SK-N-SH (cell line): ENCODE results near the gene IER2. TPM values are rescaled to one million over a fixed set of nuclear protein-coding genes. Genes with fewer than 3 reads are reported as not detected.

Experiments
- CTCF ChIA-PET: fragments of 300-600, 350-600 bp; formaldehyde crosslinking; extraction: SDS; loops from one replicate; lab custom pipeline; 2021; lab: Yijun Ruan, JAX
- POLR2A ChIA-PET: fragments of 350-600 bp; sonication (Branson Sonifier 250); formaldehyde crosslinking; extraction: SDS; loops from one replicate; lab custom pipeline; 2020; ENCODE audit warnings: antibody characterized with exemption, inconsistent platforms; lab: Yijun Ruan, JAX
- DNase-seq: peaks from one replicate; pipeline ENCODE4 v3.0.0; 2012
- H2AFZ ChIP-seq: fragments of 200-600 bp; sonication (generic); 2 replicates; pipeline ENCODE4 v1.8.1; 2016; ENCODE audit warnings: antibody characterized with exemption, mild to moderate bottlenecking, low read depth
- H3F3A ChIP-seq: fragments of 200-600 bp; sonication (generic); replicated peaks from 2 replicates; pipeline ENCODE3; 2016; ENCODE audit warnings: antibody characterized with exemption, mild to moderate bottlenecking; ENCODE audit not compliant: insufficient read depth
- H3K27ac ChIP-seq, 2 experiments: fragments of 200-500 bp in 1 of 2; fragments of 200-600 bp in 1 of 2; sonication (Bioruptor generic) in 1 of 2; sonication (generic), shearing (Covaris generic) in 1 of 2; 2 replicates each; pipeline versions ENCODE4 v1.5.1 to v1.6.1; 2014 to 2016; ENCODE audit warnings: low read depth in 2 of 2, inconsistent platforms in 1 of 2, low read length in 1 of 2, mild to moderate bottlenecking in 1 of 2, mixed read lengths in 1 of 2
- H3K27me3 ChIP-seq: fragments of 200-600 bp; sonication (generic), shearing (Covaris generic); 2 replicates; pipeline ENCODE4 v1.6.1; 2016; ENCODE audit warnings: mixed run types; ENCODE audit not compliant: insufficient read depth
- H3K36me3 ChIP-seq, 2 experiments: fragments of 200-500 bp in 1 of 2; fragments of 200-600 bp in 1 of 2; sonication (Bioruptor generic) in 1 of 2; sonication (generic) in 1 of 2; replicated peaks in 1 of 2; 2 replicates each; pipeline versions ENCODE3 to v1.5.1; 2014 to 2016; ENCODE audit warnings: low read length in 1 of 2, mild to moderate bottlenecking in 1 of 2; ENCODE audit not compliant: insufficient read depth in 2 of 2, control insufficient read depth in 1 of 2
- H3K4me1 ChIP-seq, 2 experiments: fragments of 200-500 bp in 1 of 2; fragments of 200-600 bp in 1 of 2; sonication (Bioruptor generic) in 1 of 2; sonication (generic), shearing (Covaris generic) in 1 of 2; 2 replicates each; pipeline versions ENCODE4 v1.5.1 to v1.6.1; 2014 to 2016; ENCODE audit warnings: low read depth in 1 of 2, low read length in 1 of 2, mixed run types in 1 of 2; ENCODE audit not compliant: insufficient read depth in 2 of 2, control insufficient read depth in 1 of 2
- H3K4me2 ChIP-seq: fragments of 200-600 bp; sonication (generic), shearing (Covaris generic); 2 replicates; pipeline ENCODE4 v1.6.1; 2017; ENCODE audit warnings: mixed run types
- H3K4me3 ChIP-seq, 2 experiments: fragments of 200-500 bp in 1 of 2; fragments of 200-600 bp in 1 of 2; sonication (Bioruptor generic) in 1 of 2; sonication (generic), shearing (Covaris generic) in 1 of 2; 2 replicates each; pipeline versions ENCODE4 v1.5.1 to v1.8.1; 2014 to 2016; ENCODE audit warnings: low read depth in 2 of 2, inconsistent platforms in 1 of 2, low read length in 1 of 2, mild to moderate bottlenecking in 1 of 2, mixed read lengths in 1 of 2, moderate library complexity in 1 of 2
- H3K79me2 ChIP-seq: fragments of 200-600 bp; sonication (generic); 2 replicates; pipeline ENCODE4 v1.8.1; 2017; ENCODE audit warnings: mild to moderate bottlenecking; ENCODE audit not compliant: insufficient read depth
- H3K9ac ChIP-seq: fragments of 200-600 bp; sonication (generic); 2 replicates; pipeline ENCODE4 v1.6.1; 2017; ENCODE audit warnings: mixed run types
- H3K9me2 ChIP-seq: fragments of 200-600 bp; sonication (generic); 2 replicates; pipeline ENCODE4 v1.6.1; 2017; ENCODE audit warnings: mixed run types
- H3K9me3 ChIP-seq: fragments of 200-600 bp; sonication (generic); 2 replicates; pipeline ENCODE4 v1.6.1; 2017; ENCODE audit warnings: mixed run types, mild to moderate bottlenecking, moderate library complexity
- H4K20me1 ChIP-seq: fragments of 200-600 bp; sonication (generic); 2 replicates; pipeline ENCODE4 v1.6.1; 2017; ENCODE audit warnings: mild to moderate bottlenecking, mixed run types; ENCODE audit not compliant: insufficient read depth
- CHD2 ChIP-seq: fragments of 150-350 bp; IDR thresholded peaks from 2 replicates; pipeline ENCODE4 v1.6.1; 2018; ENCODE audit warnings: low read length; ENCODE audit not compliant: partially characterized antibody
- ELF1 ChIP-seq: IDR thresholded peaks from 2 replicates; pipeline ENCODE4 v1.4.0; 2012
- FOSL2 ChIP-seq: IDR thresholded peaks from 2 replicates; pipeline ENCODE4 v1.4.0; 2012; ENCODE audit warnings: low read depth, mild to moderate bottlenecking, moderate library complexity, borderline replicate concordance
- FOXM1 ChIP-seq: IDR thresholded peaks from 2 replicates; pipeline ENCODE4 v1.4.0; 2012; ENCODE audit warnings: low read depth, mild to moderate bottlenecking
- GABPA ChIP-seq: IDR thresholded peaks from 2 replicates; pipeline ENCODE4 v1.4.0; 2012; ENCODE audit warnings: low read depth, mild to moderate bottlenecking
- IRF3 ChIP-seq: fragments of 150-350 bp; IDR thresholded peaks from 2 replicates; pipeline ENCODE4 v1.6.1; 2016; ENCODE audit warnings: mild to moderate bottlenecking, low read depth, low read length
- MXI1 ChIP-seq: IDR thresholded peaks from 2 replicates; pipeline ENCODE4 v1.6.1; 2012; ENCODE audit warnings: mild to moderate bottlenecking, low read depth, low read length, improper control_type of control experiment
- NFIC ChIP-seq: IDR thresholded peaks from 2 replicates; pipeline ENCODE4 v1.4.0; 2012; ENCODE audit warnings: borderline replicate concordance
- REST ChIP-seq: IDR thresholded peaks from 2 replicates; pipeline ENCODE4 v1.6.1; 2012; ENCODE audit warnings: mild to moderate bottlenecking, low read depth, low read length, moderate library complexity
- RFX5 ChIP-seq: IDR thresholded peaks from 2 replicates; pipeline ENCODE4 v1.6.1; 2012; ENCODE audit warnings: mild to moderate bottlenecking, improper control_type of control experiment, low read length
- RXRA ChIP-seq: IDR thresholded peaks from 2 replicates; pipeline ENCODE4 v1.4.0; 2012; ENCODE audit warnings: low read depth, mild to moderate bottlenecking, borderline replicate concordance
- TCF12 ChIP-seq: IDR thresholded peaks from 2 replicates; pipeline ENCODE4 v1.4.0; 2012
- WGBS: methylation state at CpG from one replicate; pipeline ENCODE4 v1.1.6; 2017; ENCODE audit warnings: low lambda C conversion rate; 5-methylcytosine and 5-hydroxymethylcytosine counted together
- polyA plus RNA-seq, 3 experiments: library from polyadenylated mRNA; depleted of rRNA; stranded (reverse); fragments of >200 nt; gene quantifications; 2 replicates each; pipeline ENCODE4 v1.2.3, GENCODE V29; 2012
- TF ChIP-seq, protein P1 (sequence below): fragments of 150-350 bp; IDR thresholded peaks from 2 replicates; pipeline ENCODE4 v1.6.1; 2017; ENCODE audit warnings: antibody characterized with exemption, low read length, low read depth, borderline replicate concordance
- TF ChIP-seq, protein P2 (sequence below): IDR thresholded peaks from 2 replicates; pipeline ENCODE4 v1.4.0; 2012; ENCODE audit warnings: low read depth, borderline replicate concordance
- TF ChIP-seq, protein P3 (sequence below): IDR thresholded peaks from 2 replicates; pipeline ENCODE4 v1.4.0; 2012; ENCODE audit warnings: low read depth

The IER2 gene
- polyA plus RNA-seq, 1 of the 3 experiments (the other 2 are of a cell fraction): 115 TPM

GRCh38 chr19:13159713-13160112, 9.5 kb downstream of the IER2 start (continued):
- TF ChIP-seq, protein P1, sequence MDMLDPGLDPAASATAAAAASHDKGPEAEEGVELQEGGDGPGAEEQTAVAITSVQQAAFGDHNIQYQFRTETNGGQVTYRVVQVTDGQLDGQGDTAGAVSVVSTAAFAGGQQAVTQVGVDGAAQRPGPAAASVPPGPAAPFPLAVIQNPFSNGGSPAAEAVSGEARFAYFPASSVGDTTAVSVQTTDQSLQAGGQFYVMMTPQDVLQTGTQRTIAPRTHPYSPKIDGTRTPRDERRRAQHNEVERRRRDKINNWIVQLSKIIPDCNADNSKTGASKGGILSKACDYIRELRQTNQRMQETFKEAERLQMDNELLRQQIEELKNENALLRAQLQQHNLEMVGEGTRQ: no peak
- TF ChIP-seq FOXM1 (no peak), RXRA (no peak), MXI1 (no peak), GABPA (no peak), RFX5 (no peak), NFIC (no peak)

DNA sequence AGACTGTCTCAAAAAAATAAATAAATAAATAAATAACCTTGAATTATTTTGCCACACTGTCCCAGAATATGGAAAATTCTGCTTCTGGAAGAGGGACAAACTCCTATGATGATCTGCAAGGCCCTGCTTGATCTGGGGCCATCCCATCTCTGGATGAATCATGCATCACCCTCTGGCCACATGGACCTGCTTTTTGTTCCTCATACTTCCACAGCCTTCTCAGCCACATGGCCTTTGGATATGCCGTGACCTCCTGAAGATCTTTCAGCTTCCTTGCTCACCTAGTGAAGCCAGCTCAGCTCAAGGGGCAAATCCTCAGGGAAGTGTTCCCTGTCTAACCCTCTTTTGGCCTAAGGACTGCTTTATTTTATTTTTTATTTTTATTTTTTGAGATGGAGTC, 10.3 kb downstream of the IER2 start:
- CTCF ChIA-PET: interaction anchor here (1.0 to 1.7 kb wide), 2 partner anchors 102 to 195 kb away, joined by 3 to 4 read pairs; no protein-coding TSS in a partner anchor

More for the DNA sequence above, 10.3 kb downstream of the IER2 start:
- H3K79me2 ChIP-seq: peaks cover 11% of the 10 kb centered on the region; the same call in 1 of the 2 replicates
- no peak overlapping the region for H3K4me3 ChIP-seq
- H3K9me3 ChIP-seq: no peaks in the 10 kb centered on the region
- POLR2A ChIA-PET: interaction anchor here (2.1 to 5.2 kb wide), 2 partner anchors 8 to 10 kb away, joined by 6 to 73 read pairs; partner anchors contain the start of genes IER2 and STX10
- H3K9me2 ChIP-seq: no peaks in the 10 kb centered on the region
- 73% methylated on average over 1 of the region's 1 CpG for whole genome bisulfite sequencing
- H3K36me3 ChIP-seq: no peaks in the 10 kb centered on the region
- H3K9ac ChIP-seq: no peak overlapping the region
- H3F3A ChIP-seq: peaks cover 54% of the 10 kb centered on the region
- no peak overlapping the region for H2AFZ ChIP-seq
- H3K4me2 ChIP-seq: no peak overlapping the region
- H3K4me1 ChIP-seq: peaks cover 23 to 32% of the 10 kb centered on the region in 2 experiments; a peak in 3 of 4 replicates
- no peak for DNase-seq
- H3K27me3 ChIP-seq: no peaks in the 10 kb centered on the region
- peak; percentile 37; the same call in 1 of the 2 replicates for TF ChIP-seq FOSL2
- no peak for TF ChIP-seq IRF3
- no peak for TF ChIP-seq TCF12
- TF ChIP-seq ELF1: no peak
- TF ChIP-seq, protein P2, sequence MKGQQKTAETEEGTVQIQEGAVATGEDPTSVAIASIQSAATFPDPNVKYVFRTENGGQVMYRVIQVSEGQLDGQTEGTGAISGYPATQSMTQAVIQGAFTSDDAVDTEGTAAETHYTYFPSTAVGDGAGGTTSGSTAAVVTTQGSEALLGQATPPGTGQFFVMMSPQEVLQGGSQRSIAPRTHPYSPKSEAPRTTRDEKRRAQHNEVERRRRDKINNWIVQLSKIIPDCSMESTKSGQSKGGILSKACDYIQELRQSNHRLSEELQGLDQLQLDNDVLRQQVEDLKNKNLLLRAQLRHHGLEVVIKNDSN: peak; percentile 31; the same call in 1 of the 2 replicates
- no peak for TF ChIP-seq REST
- TF ChIP-seq CHD2: no peak
- TF ChIP-seq, protein P3, sequence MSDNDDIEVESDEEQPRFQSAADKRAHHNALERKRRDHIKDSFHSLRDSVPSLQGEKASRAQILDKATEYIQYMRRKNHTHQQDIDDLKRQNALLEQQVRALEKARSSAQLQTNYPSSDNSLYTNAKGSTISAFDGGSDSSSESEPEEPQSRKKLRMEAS: peak; percentile 90
- H4K20me1 ChIP-seq: no peaks in the 10 kb centered on the region
- H3K27ac ChIP-seq: peak overlapping the region in 1 of 2 experiments; percentile 45; a peak in 2 of 4 replicates
